ENCODE results near the gene SMYD3. TPM values are rescaled to one million over a fixed set of nuclear protein-coding genes. Genes with fewer than 3 reads are reported as not detected.
A peak's percentile ranks its signal among the peaks of the same experiment; 100 is the strongest.

SMYD3 gene
- total RNA-seq, 3 donors from 2014 or later, result 16.3 to 18.0 (median 16.4) TPM

DNA sequence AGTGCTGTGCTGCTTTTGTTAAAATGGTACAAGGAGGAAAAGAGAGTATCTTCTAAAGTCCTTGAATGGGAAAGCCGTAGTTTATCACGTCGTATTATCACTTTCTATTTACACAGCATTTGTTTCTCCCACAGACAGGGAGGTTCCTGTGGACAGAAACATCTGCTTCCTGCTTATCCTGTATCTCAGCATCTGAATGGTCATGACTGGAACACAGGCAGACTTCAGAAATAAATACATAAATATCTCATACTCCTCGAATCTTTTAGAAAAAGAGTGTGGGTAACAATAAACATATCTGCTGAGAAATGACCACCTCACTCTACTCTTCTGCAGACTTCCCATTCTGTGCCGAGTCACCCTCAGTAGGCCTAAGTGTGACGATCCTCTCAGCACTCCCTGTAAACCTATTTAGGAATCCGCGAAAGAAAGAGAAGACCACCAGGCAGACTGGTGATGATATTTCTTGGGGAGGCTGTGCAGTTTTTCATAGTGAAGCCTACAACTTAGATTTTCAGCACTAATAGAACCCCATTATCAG, 393.5 kb downstream of the SMYD3 start:
- TF ChIP-seq CTCF (IDR thresholded peaks at IDR 0.05), result no peak
- H3K36me3 ChIP-seq (ENCODE audit: low read depth), result no peaks in the 10 kb centered on the region
- ATAC-seq (no peak), DNase-seq (no peak)
- H3K4me3 ChIP-seq, result no peak overlapping the region
- no peaks in the 10 kb centered on the region for H3K9me3 ChIP-seq
- peaks cover 3% of the 10 kb centered on the region for H3K4me1 ChIP-seq (ENCODE audit: low read depth)
- intact Hi-C loops (cut with DNase I, micrococcal nuclease), result no loop called here

- Histone ChIP-seq H3K9me3 (no peaks in the 10 kb centered on the region), H3K36me3 (ENCODE audit: low read depth) (no peaks in the 10 kb centered on the region), H3K4me3 (no peak overlapping the region), H3K4me1 (ENCODE audit: low read depth) (peaks cover 9% of the 10 kb centered on the region)
- intact Hi-C loops (cut with DNase I, micrococcal nuclease), result no loop called here
- no peak for TF ChIP-seq CTCF (IDR thresholded peaks at IDR 0.05)
- ATAC-seq (no peak), DNase-seq (no peak)
These were observed 395.5 kb downstream of the SMYD3 start for GRCh38 chr1:246111570-246111969.

DNA sequence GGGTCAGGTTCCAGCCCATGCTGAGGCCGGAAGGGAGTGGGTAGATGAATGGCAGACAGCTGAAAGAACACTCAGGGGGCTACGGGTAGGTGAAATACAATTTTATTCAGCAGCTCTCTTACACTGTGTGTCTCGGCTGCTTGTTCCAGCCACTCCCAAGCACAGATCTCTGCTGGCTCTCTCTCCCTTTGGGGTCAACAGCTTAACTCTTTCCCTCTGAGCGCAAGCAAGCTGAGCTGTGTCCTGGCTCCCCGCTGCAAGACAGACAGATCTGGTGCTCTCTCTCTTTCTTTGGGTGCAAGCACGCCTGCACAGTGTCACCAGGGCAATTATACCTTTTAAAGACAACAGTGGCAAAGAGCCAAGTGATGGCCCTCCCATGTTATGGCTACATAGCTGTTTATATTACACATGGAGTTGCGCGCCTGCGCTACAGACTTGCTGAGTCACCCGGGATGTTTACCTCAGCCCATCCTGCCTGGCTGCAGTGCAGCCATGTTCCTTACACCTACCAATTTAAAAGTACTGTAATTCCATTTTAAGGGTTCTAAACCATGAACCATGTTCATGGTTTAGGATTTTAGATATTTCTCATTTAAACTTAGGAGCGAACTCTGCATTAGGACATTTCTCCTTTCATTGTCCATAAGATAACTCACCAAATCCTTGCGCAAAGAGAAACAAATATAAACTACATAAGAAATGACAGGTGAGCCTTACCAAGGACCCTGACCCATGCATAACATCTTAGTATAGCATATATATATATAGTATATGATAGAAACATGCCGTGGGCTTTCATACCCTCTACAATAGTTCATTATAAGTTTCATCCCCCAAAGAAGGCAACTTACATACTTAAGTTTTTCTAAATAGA, 396.5 kb downstream of the SMYD3 start:
- DNase-seq (peak in 1 of 3 donors; percentile 23), ATAC-seq (peak; percentile 69)
- H3K9me3 ChIP-seq, result no peaks in the 10 kb centered on the region
- no peak for TF ChIP-seq CTCF (IDR thresholded peaks at IDR 0.05)
- intact Hi-C loops (cut with DNase I, micrococcal nuclease), result no loop called here
- peaks cover 9% of the 10 kb centered on the region for H3K4me1 ChIP-seq (ENCODE audit: low read depth)
- H3K4me3 ChIP-seq, result no peak overlapping the region
- H3K36me3 ChIP-seq (ENCODE audit: low read depth), result no peaks in the 10 kb centered on the region

GRCh38 chr1:246108278-246108925, 398.7 kb downstream of the SMYD3 start:
- Histone ChIP-seq H3K9me3 (no peaks in the 10 kb centered on the region), H3K36me3 (ENCODE audit: low read depth) (no peaks in the 10 kb centered on the region), H3K4me1 (ENCODE audit: low read depth) (peaks cover 9% of the 10 kb centered on the region), H3K4me3 (no peak overlapping the region)
- DNase-seq, result no peak
- no peak for TF ChIP-seq CTCF (IDR thresholded peaks at IDR 0.05)
- peak; percentile 53 for ATAC-seq
- intact Hi-C loops (cut with DNase I, micrococcal nuclease), result no loop called here

- TF ChIP-seq CTCF (IDR thresholded peaks at IDR 0.05), result no peak
- DNase-seq (no peak), ATAC-seq (no peak)
- no peak overlapping the region for H3K4me3 ChIP-seq
- H3K9me3 ChIP-seq, result no peaks in the 10 kb centered on the region
- intact Hi-C loops (cut with DNase I, micrococcal nuclease), result no loop called here
- H3K36me3 ChIP-seq (ENCODE audit: low read depth), result no peaks in the 10 kb centered on the region
- peaks cover 9% of the 10 kb centered on the region for H3K4me1 ChIP-seq (ENCODE audit: low read depth)
These were observed 399.4 kb downstream of the SMYD3 start for GRCh38 chr1:246107516-246108277.

Data from mucosa of descending colon (tissue), 3 donors.